ENCODE data around the gene TAP2. TPM values are rescaled to one million over a fixed set of nuclear protein-coding genes. Genes with fewer than 3 reads are reported as not detected.
"Not testable (repeated sequence)": the region's sequence is repeated elsewhere in the genome, so short reads cannot be mapped to it uniquely, and the experiment has no call there.

Gene TAP2
- total RNA-seq, 4 donors from 2014 or later, result 6.9 to 16.0 (median 11.1) TPM

DNA sequence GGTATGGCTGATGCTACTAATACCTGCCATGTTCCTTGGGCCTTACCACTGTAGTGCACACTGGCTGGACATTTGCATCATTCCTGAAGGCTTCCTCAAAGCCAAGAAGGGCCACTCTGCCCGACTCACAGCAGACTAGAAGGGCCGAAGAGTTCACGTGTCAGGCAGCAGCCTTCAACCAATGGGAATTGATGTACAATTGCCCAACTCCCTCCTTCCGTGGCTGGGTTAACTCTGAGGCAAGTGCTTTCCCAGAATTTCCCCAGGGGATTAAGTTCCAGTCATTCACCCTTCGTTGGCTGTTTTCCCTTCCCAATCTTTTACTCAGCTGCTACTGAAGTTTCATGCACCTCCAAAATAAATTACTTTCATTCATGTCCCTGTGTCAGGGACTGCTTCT lies 45.2 kb upstream of the TAP2 start:
- no peaks in the 10 kb centered on the region for H3K36me3 ChIP-seq
- H3K27ac ChIP-seq, result no peak overlapping the region
- no peaks in the 10 kb centered on the region for H3K9me3 ChIP-seq
- peaks cover 0 to 18% (median 10%) of the 10 kb centered on the region in 3 donors for H3K4me1 ChIP-seq
- peak; percentile 87 for ATAC-seq
- no peak overlapping the region for H3K4me3 ChIP-seq
- H3K27me3 ChIP-seq, result peaks cover 12% of the 10 kb centered on the region
- WGBS, 2 donors (ENCODE audit: low coverage in 1 of 2), result 0 to 19% methylated on average over 2 to 5 of the region's 5 CpGs
- TF ChIP-seq EP300 (IDR thresholded peaks at IDR 0.05) (no peak), POLR2A (IDR thresholded peaks at IDR 0.05) (no peak), POLR2AphosphoS5 (IDR thresholded peaks at IDR 0.05) (no peak)
- TF ChIP-seq, protein P1, sequence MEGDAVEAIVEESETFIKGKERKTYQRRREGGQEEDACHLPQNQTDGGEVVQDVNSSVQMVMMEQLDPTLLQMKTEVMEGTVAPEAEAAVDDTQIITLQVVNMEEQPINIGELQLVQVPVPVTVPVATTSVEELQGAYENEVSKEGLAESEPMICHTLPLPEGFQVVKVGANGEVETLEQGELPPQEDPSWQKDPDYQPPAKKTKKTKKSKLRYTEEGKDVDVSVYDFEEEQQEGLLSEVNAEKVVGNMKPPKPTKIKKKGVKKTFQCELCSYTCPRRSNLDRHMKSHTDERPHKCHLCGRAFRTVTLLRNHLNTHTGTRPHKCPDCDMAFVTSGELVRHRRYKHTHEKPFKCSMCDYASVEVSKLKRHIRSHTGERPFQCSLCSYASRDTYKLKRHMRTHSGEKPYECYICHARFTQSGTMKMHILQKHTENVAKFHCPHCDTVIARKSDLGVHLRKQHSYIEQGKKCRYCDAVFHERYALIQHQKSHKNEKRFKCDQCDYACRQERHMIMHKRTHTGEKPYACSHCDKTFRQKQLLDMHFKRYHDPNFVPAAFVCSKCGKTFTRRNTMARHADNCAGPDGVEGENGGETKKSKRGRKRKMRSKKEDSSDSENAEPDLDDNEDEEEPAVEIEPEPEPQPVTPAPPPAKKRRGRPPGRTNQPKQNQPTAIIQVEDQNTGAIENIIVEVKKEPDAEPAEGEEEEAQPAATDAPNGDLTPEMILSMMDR (IDR thresholded peaks at IDR 0.05), result no peak

DNA sequence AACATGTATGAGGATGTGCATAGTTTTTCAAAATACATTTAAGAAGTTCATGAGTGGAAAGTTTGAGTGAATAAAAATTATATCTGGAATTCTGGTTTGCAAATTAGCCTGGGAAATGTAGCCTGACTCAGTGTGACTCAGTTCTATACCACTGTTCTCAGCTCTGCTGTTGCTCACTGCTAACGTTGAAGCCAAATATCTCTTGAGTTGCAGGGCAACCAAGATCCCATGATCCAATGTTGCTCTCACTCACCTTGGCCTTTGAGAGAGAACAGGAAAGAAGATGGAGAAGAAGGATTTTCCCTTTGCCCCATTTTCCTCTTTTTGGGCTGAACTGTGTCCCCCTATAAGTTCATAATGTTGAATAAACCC lies 44.3 kb upstream of the TAP2 start:
- peaks cover 16% of the 10 kb centered on the region for H3K27me3 ChIP-seq
- peaks cover 0 to 18% (median 10%) of the 10 kb centered on the region in 3 donors for H3K4me1 ChIP-seq
- ATAC-seq, result no peak
- H3K4me3 ChIP-seq, result no peak overlapping the region
- TF ChIP-seq EP300 (IDR thresholded peaks at IDR 0.05) (no peak), POLR2AphosphoS5 (IDR thresholded peaks at IDR 0.05) (no peak)
- TF ChIP-seq, protein P1 (IDR thresholded peaks at IDR 0.05), result no peak
- H3K9me3 ChIP-seq, result no peaks in the 10 kb centered on the region
- no peaks in the 10 kb centered on the region for H3K36me3 ChIP-seq
- H3K27ac ChIP-seq, result no peak overlapping the region
- WGBS, 2 donors (ENCODE audit: low coverage in 1 of 2), result 11 to 35% methylated on average over 1 of the region's 1 CpG

DNA sequence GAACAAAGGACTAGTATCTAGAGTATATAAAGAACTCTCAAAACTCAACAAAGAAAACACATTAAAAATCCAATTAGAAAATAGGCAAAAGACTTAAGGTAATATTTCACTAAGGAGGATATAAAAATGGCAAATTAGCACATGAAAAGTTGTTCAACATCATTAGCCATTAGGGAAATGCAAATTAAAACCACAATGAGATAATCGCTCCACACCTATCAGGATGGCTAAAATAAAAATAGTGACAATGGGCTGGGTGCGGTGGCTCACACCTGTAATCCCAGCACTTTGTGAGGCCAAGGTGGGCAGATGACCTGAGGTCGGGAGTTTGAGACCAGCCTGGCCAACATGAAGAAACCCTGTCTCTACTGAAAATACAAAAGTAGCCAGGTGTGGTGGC lies 42.4 kb upstream of the TAP2 start:
- WGBS, 2 donors (ENCODE audit: low coverage in 1 of 2), result 57 to 63% methylated on average over 2 of the region's 3 CpGs
- not testable (repeated sequence) for H3K27ac ChIP-seq, H3K9me3 ChIP-seq, H3K36me3 ChIP-seq, ATAC-seq, H3K4me1 ChIP-seq, H3K4me3 ChIP-seq
- peaks cover 21% of the 10 kb centered on the region for H3K27me3 ChIP-seq

GRCh38 chr6:32879691-32880090 lies 41.2 kb upstream of the TAP2 start:
- H3K27ac ChIP-seq, result no peak overlapping the region
- TF ChIP-seq POLR2AphosphoS5 (IDR thresholded peaks at IDR 0.05) (no peak), EP300 (IDR thresholded peaks at IDR 0.05) (no peak), POLR2A (IDR thresholded peaks at IDR 0.05) (no peak)
- TF ChIP-seq, protein P1 (IDR thresholded peaks at IDR 0.05), result no peak
- H3K9me3 ChIP-seq, result no peaks in the 10 kb centered on the region
- ATAC-seq, result no peak
- no peaks in the 10 kb centered on the region for H3K4me1 ChIP-seq
- no peak overlapping the region for H3K4me3 ChIP-seq
- WGBS, 2 donors (ENCODE audit: low coverage in 1 of 2), result 42% methylated on average over 13 of the region's 35 CpGs; no CpG with 5 or more reads in 1 of the 2 donors
- no peaks in the 10 kb centered on the region for H3K36me3 ChIP-seq
- peaks cover 21% of the 10 kb centered on the region for H3K27me3 ChIP-seq

DNA sequence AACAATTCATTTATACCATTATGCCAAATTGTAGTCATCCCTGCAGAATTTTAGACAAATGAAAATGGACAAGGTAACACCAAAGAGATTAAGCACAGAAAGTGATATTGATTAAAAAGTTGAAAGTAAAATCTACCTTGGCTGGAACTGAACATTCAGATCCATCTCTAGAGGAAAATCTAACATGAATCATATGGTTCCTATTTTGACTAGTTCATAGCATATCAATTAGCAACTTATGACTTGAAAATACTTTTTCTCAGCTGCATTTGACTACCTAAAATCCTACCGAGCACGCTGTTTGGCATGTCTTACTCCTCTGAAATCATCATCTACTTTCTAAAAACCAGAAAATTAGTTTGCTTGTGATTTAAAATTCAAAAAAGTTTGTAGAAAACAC lies 38.1 kb upstream of the TAP2 start:
- Histone ChIP-seq H3K27ac (no peak overlapping the region), H3K27me3 (peaks cover 33% of the 10 kb centered on the region), H3K36me3 (no peaks in the 10 kb centered on the region), H3K4me3 (no peak overlapping the region), H3K9me3 (peaks cover 0 to 10% (median 0%) of the 10 kb centered on the region in 3 donors), H3K4me1 (no peaks in the 10 kb centered on the region)
- 78 to 80% methylated on average over 2 of the region's 2 CpGs for WGBS, 2 donors (ENCODE audit: low coverage in 1 of 2)
- ATAC-seq, result no peak
- TF ChIP-seq POLR2A (IDR thresholded peaks at IDR 0.05) (no peak), POLR2AphosphoS5 (IDR thresholded peaks at IDR 0.05) (no peak), EP300 (IDR thresholded peaks at IDR 0.05) (no peak)
- TF ChIP-seq, protein P1 (IDR thresholded peaks at IDR 0.05), result no peak

DNA sequence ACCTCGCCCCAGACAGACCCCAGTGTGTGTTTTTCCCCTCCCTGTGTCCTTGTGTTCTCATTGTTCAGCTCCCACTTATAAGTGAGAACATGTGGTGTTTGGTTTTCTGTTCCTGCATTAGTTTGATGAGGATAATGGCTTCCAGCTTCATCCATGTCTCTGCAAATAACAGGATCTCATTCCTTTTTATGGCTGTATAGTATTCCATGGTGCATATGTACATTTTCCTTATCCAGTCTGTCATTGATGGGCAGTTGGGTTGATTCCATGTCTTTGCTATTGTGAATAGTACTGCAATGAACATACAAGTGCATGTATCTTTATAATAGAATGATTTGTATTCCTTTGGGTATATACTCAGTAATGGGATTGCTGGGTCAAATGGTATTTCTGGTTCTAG lies 35.4 kb upstream of the TAP2 start:
- ATAC-seq, H3K4me3 ChIP-seq, H3K27ac ChIP-seq, H3K36me3 ChIP-seq, H3K4me1 ChIP-seq: not testable (repeated sequence)
- peaks cover 0 to 10% (median 0%) of the 10 kb centered on the region in 3 donors for H3K9me3 ChIP-seq
- peaks cover 33% of the 10 kb centered on the region for H3K27me3 ChIP-seq
- 18 to 35% methylated on average over 1 of the region's 1 CpG for whole genome bisulfite sequencing, 2 donors (ENCODE audit: low coverage in 1 of 2)
